NCI-H1092 (cell line): ENCODE results near the gene SUGCT.

Experiments
- DNase-seq: peaks from one replicate; lab custom pipeline; 2025; lab: John Stamatoyannopoulos, UW

The SUGCT gene

DNA sequence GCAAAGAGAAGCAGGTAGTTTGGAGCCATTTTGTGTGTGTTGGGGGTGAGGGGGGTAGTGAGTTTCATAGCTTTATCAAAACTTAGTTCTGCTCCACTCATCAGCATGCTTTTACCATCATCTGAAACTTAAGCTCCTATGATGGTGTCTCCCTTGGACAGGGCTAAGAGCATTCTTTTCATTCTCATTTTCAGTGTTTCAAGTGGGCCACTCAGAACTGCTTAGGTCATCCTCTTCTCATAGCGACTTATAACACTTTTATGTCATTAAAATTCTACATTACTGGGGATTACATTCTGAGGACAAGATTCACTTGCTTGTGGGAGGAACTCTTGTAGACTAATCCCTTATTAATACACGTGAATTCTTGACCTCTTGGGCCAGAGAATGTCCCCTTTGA lies 649.4 kb downstream of the SUGCT start:
- no peak for DNase-seq

DNA sequence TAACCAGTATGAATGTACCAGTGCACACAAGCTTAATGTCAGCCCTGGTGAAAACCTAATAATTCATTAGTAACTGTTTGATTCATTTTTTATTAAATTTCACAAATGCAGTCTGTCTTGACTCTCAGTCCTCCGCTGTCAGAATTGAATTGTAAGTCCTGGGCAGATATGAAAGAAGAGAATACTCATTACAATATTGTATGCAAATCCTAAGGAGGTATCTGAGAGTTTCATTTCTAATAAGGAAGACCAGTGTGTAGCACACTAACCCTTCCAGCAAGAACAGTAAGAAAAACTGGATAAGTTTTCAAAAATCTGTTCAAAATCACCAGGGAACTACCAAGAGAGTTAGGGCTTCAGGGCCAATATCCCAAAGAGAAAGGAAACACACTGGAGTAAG lies 652.1 kb downstream of the SUGCT start:
- no peak for DNase-seq

DNA sequence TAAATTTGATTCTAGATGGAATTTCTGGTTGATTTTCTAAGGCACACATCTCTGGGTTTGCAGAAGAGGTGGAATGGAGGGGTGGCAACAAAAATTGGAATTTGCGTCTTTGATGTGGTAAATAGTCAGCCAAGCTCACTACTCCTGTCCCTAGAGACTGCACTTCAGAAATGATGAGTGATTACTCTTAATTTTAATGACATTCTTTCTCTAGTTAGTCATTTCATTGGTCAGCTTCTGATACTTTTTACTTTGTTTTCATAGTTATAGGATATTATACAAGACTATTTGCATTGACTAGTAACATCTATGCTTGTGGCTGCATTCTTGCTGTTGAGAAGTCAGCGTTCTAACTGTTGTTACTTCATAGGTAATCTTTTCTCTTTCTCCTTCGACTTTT lies 658.3 kb downstream of the SUGCT start:
- no peak for DNase-seq

GRCh38 chr7:40795607-40796006 lies 660.8 kb downstream of the SUGCT start:
- no peak for DNase-seq

GRCh38 chr7:40796723-40797122 lies 661.9 kb downstream of the SUGCT start:
- DNase-seq, result no peak

GRCh38 chr7:40798613-40799012 lies 663.8 kb downstream of the SUGCT start:
- no peak for DNase-seq

GRCh38 chr7:40799493-40800403 lies 664.9 kb downstream of the SUGCT start:
- DNase-seq, result no peak

GRCh38 chr7:40800771-40801170 lies 666.0 kb downstream of the SUGCT start:
- no peak for DNase-seq

- DNase-seq, result no peak
These were observed 667.7 kb downstream of the SUGCT start for GRCh38 chr7:40802497-40802896.

DNA sequence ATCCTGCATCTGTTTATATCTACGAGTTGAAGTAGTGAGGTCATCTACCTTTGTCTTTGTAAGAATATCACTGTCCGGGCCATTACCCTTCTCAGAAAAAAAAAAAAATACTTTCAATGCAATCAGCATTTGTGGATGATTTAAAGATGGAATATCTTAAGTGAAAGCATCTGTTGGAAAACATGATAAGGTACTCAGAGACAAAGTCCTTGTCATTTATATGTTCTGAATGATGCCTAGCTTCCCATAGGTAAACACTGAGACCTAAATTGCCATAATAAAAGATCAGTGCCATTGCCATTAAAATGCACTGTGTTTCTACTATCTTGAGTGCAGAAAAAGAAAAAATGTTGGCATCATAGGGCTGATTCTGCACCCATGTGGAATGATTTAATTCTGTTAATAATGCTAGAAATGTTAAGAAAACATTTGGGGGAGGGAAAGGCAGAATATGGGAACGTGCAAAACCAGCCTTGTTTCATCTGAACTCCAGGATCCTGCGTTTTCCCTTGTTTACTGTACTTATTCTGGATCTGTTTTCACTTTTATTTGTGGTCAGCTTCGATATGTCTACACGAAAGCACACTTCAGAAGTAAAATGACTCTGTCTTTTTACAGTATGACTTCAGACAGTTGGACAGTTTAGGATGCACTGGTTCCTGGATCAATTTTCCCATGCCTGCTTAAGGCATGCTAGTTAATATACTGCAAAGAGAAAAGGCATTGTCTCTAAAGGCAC lies 669.8 kb downstream of the SUGCT start:
- DNase-seq, result no peak

DNA sequence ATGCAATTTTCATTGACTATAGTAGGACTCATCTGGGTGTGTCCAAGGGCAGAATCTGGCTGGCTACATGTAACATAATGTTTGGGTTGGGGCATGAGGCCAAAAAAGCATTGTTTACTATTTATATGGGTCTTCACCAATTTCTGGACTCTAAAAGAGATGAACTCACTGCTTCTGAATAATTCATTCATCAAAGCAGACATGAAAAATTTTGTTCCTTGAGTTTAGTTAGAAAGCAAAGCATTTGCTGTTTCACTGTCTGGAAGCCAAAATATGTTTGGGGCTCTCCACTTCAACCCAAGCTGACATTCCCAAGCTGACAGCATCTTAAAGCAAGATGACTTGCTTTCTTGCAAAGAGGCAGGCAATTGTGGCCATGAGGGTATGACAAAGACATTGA lies 670.6 kb downstream of the SUGCT start:
- no peak for DNase-seq

GRCh38 chr7:40808378-40808942 lies 673.7 kb downstream of the SUGCT start:
- DNase-seq, result no peak

GRCh38 chr7:40810274-40810673 lies 675.5 kb downstream of the SUGCT start:
- no peak for DNase-seq

- no peak for DNase-seq
These were observed 676.9 kb downstream of the SUGCT start for GRCh38 chr7:40811666-40812065.

- no peak for DNase-seq
These were observed 680.2 kb downstream of the SUGCT start for GRCh38 chr7:40815022-40815421.

DNA sequence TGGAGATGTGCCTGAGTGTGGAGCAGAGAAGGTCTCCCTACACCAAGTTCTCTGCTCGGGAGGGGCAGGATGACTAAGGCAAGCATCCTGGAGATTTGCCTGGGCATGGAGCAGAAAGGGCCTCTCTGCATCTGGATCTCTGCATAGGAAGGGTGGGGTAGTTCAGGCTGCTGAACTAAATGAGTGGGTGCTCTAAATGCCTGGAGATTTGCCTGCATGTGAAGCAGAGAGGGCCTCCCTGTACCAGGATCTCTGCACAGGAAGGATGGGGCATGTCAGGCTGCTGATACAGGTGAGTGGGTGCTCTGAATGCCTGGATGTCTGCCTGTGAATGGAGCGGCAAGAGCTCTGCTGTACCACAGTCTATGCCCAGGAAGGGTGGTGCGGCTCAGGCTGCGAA lies 680.7 kb downstream of the SUGCT start:
- DNase-seq, result no peak

GRCh38 chr7:40822861-40823260 lies 688.1 kb downstream of the SUGCT start:
- DNase-seq, result no peak

DNA sequence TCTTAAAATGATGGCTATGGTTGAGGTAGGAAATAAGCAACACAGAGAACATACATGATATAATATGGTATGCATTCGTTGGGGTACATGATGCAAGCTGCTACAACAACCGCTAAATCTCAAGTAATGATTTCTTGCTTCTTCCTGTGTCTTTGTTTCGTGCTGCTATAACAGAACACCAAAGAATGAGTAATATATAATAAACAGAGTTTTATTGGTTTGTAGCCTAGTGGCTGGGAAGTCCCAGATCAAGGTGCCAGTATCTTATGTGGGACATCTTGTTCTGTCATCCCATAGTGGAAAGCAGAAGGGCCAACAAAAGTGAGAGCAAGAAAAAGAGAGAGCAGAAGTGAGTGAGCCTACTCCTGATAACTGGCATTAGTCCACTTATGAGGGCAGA lies 689.7 kb downstream of the SUGCT start:
- DNase-seq, result no peak

GRCh38 chr7:40826411-40827221 lies 691.8 kb downstream of the SUGCT start:
- no peak for DNase-seq

- no peak for DNase-seq
These were observed 692.6 kb downstream of the SUGCT start for GRCh38 chr7:40827222-40828085.
